ENCODE data around the gene MRPS6.

MRPS6 gene

DNA sequence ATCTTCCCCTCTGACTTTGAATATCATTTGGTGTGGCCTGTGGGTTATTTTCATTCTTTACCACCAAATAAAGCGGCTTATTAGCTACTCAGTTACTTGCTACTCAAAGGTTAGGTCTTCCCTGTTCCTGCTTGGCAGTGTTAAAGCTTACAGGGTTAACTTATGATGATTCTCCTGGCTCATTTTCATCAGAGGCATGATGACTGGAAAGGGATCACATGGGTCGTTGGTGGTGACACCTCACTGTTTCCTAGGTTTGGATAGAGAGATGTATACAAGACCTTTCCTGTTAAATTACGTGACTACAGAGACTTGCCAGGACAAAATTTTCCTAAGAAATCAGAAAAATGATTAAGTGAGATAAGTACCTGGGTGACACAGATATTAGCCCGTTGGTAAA is 27.4 kb downstream of the MRPS6 start:
- no peak for TF ChIP-seq CTCF (IDR thresholded peaks at IDR 0.05; ENCODE audit: poor library complexity, severe bottlenecking)
- no peak for ATAC-seq (ENCODE audit: low read depth)
- no peaks in the 10 kb centered on the region for H3K27me3 ChIP-seq (ENCODE audit: insufficient read depth, poor library complexity, severe bottlenecking)
- no peak for DNase-seq (ENCODE audit: low spot score)
- H3K4me1 ChIP-seq (ENCODE audit: insufficient read depth, poor library complexity, severe bottlenecking) = no peaks in the 10 kb centered on the region
- H3K27ac ChIP-seq (ENCODE audit: poor library complexity, severe bottlenecking) = no peak overlapping the region
- H3K36me3 ChIP-seq (ENCODE audit: low read depth) = peaks cover 5% of the 10 kb centered on the region; the same call in 1 of the 2 replicates
- H3K9me3 ChIP-seq (ENCODE audit: severe bottlenecking) = no peaks in the 10 kb centered on the region
- no peak overlapping the region for H3K4me3 ChIP-seq (ENCODE audit: severe bottlenecking)

- ATAC-seq (ENCODE audit: low read depth) (no peak), DNase-seq (ENCODE audit: low spot score) (no peak)
- Histone ChIP-seq H3K27me3 (ENCODE audit: insufficient read depth, poor library complexity, severe bottlenecking) (no peaks in the 10 kb centered on the region), H3K27ac (ENCODE audit: poor library complexity, severe bottlenecking) (no peak overlapping the region), H3K9me3 (ENCODE audit: severe bottlenecking) (no peaks in the 10 kb centered on the region), H3K4me3 (ENCODE audit: severe bottlenecking) (no peak overlapping the region), H3K36me3 (ENCODE audit: low read depth) (peaks cover 5% of the 10 kb centered on the region; the same call in 1 of the 2 replicates), H3K4me1 (ENCODE audit: insufficient read depth, poor library complexity, severe bottlenecking) (no peaks in the 10 kb centered on the region)
- TF ChIP-seq CTCF (IDR thresholded peaks at IDR 0.05; ENCODE audit: poor library complexity, severe bottlenecking) = no peak
Measured at GRCh38 chr21:34105947-34106541, 32.7 kb downstream of the MRPS6 start.

- TF ChIP-seq CTCF (IDR thresholded peaks at IDR 0.05; ENCODE audit: poor library complexity, severe bottlenecking) = no peak
- Histone ChIP-seq H3K36me3 (ENCODE audit: low read depth) (peaks cover 5% of the 10 kb centered on the region; the same call in 1 of the 2 replicates), H3K27me3 (ENCODE audit: insufficient read depth, poor library complexity, severe bottlenecking) (no peaks in the 10 kb centered on the region), H3K4me3 (ENCODE audit: severe bottlenecking) (no peak overlapping the region), H3K27ac (ENCODE audit: poor library complexity, severe bottlenecking) (no peak overlapping the region), H3K9me3 (ENCODE audit: severe bottlenecking) (no peaks in the 10 kb centered on the region), H3K4me1 (ENCODE audit: insufficient read depth, poor library complexity, severe bottlenecking) (no peaks in the 10 kb centered on the region)
- DNase-seq (ENCODE audit: low spot score) (no peak), ATAC-seq (ENCODE audit: low read depth) (no peak)
Measured at GRCh38 chr21:34107606-34108005, 34.2 kb downstream of the MRPS6 start.

DNA sequence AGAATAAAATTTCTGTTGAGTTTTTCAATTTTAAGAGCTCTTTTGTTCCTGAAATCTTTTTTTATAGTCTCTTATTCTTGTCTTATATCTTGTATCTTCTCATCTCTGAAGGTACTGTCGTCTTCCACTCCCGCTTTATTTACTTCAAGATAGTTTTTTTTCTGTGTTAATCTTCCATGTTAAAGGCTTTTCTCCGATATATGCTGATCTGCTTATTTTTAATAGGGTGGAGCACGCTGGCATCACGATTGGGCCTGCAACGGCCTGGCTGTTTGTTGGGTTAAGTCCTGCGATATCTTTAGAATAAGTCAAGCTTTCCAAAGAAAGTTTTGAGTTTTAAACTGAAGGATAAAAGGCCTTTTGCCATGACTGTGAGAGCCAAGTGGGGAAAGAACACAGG is 35.7 kb downstream of the MRPS6 start:
- TF ChIP-seq CTCF (IDR thresholded peaks at IDR 0.05; ENCODE audit: poor library complexity, severe bottlenecking) = no peak

DNA sequence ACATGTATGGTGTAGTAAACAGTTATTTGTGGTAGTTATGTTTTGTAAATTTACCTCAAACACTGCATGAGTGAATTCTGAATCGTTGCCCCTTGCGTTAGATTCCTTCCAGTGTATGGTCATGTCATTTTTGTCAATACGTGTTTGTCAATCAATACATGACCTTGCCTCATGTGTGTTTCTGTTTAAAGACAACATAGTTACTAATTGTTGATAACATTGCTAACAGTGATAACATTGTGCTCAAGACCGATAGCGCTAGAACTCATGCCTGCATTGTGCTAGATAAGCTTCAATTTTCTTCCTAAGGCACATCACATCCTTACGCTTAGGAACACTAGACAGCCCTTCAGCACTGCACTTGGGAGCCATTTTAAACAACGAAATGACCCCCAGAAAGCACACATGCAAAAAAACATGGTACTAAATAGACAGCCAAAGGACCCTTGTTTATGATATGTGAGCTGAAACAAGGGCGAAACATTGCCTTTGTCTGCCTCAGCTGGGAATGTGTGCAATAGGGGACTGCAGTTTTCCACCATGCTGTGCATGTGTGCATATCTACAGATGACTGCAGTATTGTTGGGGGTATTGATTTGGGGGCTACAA is 37.3 kb downstream of the MRPS6 start:
- Histone ChIP-seq H3K4me1 (ENCODE audit: insufficient read depth, poor library complexity, severe bottlenecking) (no peaks in the 10 kb centered on the region), H3K4me3 (ENCODE audit: severe bottlenecking) (no peak overlapping the region), H3K27me3 (ENCODE audit: insufficient read depth, poor library complexity, severe bottlenecking) (no peaks in the 10 kb centered on the region), H3K36me3 (ENCODE audit: low read depth) (no peaks in the 10 kb centered on the region), H3K9me3 (ENCODE audit: severe bottlenecking) (no peaks in the 10 kb centered on the region), H3K27ac (ENCODE audit: poor library complexity, severe bottlenecking) (no peak overlapping the region)
- ATAC-seq (ENCODE audit: low read depth) (no peak), DNase-seq (ENCODE audit: low spot score) (no peak)
- TF ChIP-seq CTCF (IDR thresholded peaks at IDR 0.05; ENCODE audit: poor library complexity, severe bottlenecking) = no peak

More for the DNA sequence above, 35.7 kb downstream of the MRPS6 start:
- Histone ChIP-seq H3K4me3 (ENCODE audit: severe bottlenecking) (no peak overlapping the region), H3K36me3 (ENCODE audit: low read depth) (peaks cover 5% of the 10 kb centered on the region; the same call in 1 of the 2 replicates), H3K27me3 (ENCODE audit: insufficient read depth, poor library complexity, severe bottlenecking) (no peaks in the 10 kb centered on the region), H3K27ac (ENCODE audit: poor library complexity, severe bottlenecking) (no peak overlapping the region), H3K4me1 (ENCODE audit: insufficient read depth, poor library complexity, severe bottlenecking) (no peaks in the 10 kb centered on the region), H3K9me3 (ENCODE audit: severe bottlenecking) (no peaks in the 10 kb centered on the region)
- ATAC-seq (ENCODE audit: low read depth) = no peak
- DNase-seq (ENCODE audit: low spot score) = no peak

All from RWPE2 (cell line).